Germinal center (tissue), 1 donor: Measurements from ENCODE around the gene CAST.

Source experiments
- DNase-seq: peaks from one replicate; pipeline ENCODE4 v3.0.0; 2012; ENCODE audit warnings: mixed read lengths, low spot score

Gene CAST

DNA sequence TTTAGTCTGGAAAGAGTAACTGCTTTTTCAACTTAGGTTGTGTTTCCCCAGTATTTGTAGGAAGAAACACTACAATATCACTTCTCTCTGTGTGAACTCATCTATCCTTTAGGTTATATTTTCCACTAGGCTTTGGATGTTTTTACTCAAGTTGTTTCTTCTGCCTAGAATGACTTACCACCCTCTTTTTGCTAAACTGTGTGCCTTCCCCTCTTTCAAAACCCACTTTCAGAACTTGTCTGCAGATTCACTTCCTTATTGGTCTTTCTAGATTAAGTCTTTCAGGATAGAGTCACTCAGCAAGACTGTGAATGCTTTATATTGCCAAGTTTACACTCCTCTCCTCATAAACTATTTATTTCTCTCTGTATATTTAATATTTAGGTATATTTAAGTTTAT, 14.2 kb upstream of the CAST start:
- no peak for DNase-seq

DNA sequence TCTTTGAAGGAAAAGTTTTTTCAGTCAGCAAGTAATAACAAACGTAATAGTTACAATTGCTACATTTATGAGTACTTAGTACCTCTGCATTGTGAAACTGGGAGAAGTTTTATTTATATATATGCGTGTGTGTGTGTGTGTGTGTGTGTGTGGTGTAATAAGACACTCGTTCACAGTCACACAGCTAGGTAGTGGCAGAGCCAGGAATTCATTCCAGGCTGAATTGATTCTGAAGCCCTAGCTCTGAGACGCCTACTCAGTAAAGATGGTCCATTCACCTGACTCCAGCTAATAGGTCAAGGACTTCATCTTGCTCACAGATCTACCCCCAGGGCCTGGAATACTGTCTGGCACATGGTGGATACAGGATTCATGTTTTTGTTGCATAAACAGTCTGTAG, 13.6 kb upstream of the CAST start:
- DNase-seq, result no peak

DNA sequence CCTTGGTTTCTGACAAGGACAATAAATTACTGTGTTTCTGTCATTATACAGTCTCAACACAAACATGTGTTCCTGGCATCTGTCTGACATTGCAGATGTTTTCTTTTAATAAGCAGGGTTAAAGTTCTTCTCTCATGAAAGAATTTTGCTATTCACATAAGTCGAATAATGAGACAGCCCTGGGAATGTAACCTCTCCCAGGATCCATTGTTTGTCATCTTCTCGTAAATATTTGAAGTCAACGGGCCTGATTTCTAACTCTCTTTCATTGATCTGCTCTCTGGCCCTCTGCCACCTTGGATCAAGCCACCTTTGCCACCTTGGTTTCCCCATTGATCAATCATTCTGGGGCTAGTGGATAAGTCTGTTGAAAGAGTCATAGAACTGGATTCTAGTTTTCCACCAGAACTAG, 12.9 kb upstream of the CAST start:
- DNase-seq, result no peak

DNA sequence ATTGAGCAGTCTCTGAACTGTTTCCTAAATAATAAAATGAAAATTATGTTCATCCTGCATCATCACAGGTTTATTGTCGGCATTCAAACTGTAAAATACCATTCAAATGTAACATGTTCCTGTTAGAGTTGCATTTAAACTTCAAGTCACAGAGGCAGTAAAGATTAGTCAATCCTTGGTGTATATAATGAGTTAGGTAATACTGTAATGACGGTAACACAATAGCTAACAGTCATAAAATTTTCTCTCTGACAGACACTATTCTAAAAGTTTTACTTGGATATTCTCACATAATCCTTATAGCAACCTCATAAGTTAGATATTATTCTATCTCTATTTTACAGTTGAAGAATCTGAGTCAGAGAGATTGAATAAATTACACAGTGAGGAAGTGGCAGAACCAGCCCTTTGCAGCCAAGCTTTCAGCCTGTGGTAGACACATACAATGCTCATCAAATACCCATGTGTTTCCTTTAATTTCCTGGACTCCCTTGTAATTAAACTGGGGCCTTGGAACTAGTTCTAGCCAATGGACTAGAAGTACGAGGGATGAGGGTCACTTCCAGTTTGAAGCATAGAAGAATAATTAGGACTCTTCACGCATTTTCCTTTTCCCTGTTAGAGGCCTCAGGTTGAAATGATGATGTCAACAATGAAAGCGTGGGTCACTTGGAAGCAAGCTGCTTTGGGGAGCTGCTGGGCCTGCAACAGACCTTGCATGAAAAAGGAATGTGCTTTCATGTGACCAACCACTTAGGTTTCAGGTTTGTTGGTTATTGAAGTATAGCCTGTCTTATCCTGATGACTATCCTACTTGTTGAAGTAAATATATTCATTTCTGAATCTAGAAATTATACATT, 12.3 kb upstream of the CAST start:
- DNase-seq, result no peak

DNA sequence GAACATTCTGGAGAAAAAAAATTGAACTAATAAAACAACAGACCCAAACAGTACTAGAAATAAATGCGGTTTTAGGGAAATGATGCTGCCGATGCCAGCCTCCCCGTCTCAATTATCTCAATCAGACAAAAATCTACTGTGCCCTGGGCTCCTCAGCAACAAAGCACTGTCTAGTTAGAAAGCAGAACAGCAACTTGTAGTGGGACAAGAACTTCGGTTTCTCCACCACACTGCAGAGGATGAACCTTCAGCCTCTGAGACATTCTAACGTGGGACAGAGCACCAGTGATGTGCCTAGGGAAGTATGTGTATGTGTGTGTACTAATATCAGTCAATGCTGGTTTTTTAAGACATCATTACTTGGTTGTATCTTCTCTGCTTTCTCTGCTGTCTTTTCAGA, 11.1 kb upstream of the CAST start:
- no peak for DNase-seq

DNA sequence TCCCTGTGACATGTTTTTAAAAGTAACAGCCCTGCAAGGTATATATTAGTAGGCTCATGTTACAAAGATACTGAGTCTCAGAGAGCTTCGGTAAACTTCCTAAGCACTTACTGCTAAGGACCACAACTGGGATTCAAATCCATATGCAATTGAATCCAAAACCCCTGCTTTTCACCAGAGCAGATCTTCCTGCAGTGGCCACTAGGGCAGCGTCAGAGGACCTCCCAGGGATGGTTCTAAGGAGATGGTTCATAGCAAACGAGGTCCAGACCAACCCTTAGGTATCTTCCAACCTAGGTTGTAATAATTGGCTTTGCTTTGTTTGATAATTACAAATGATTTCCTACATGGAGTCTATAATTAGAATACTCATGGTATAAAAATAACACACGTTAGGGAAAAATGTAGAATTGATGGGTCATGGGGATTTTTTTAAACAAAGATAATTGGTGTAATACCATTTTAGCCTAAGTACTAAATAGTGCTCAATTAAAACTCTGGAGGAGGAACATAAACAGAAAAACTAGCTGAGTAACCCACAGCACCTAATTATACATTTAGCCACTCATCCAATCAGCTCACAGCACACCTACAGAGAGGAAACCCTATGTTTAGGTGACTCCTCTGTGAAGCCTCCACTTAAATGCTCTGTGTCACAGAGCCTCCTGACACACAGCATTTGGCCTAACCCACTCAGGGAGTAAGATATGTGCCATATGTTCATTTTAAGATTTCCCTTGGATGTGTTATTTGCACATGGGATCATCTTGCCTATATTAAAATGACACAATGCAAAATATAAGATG, 10.0 kb upstream of the CAST start:
- DNase-seq, result peak; percentile 6

DNA sequence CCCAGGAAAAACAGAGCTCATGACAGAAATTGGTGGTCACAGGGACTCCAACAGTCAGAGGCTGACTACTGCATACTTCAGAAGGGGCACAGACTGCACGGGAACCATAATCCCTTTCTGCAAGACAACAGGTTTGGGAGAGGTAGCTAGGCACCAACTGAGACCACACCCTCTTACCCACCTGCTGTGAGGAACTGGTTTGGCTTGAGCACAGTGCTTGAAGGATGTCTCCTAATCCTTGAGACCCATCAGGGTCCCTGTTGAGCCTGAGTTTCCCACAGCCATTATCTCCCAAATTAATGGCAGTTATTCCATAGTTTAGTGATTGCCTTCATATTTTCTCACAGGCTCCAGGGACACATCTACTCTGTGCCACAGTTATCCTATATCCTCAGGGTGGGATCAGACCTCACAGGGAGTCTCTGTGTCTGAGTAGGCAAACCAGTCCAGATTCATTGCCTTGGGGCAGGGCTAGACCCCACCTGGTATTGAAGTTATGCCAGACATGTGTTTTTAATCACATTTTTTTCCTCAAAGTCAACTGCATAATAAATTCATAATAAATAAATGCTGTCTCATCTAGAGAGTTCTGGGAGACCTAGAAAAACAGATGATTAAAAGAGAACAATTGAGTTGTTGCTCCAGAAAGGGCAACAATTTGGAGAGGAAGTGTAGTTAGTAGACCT, 9.3 kb upstream of the CAST start:
- no peak for DNase-seq

DNA sequence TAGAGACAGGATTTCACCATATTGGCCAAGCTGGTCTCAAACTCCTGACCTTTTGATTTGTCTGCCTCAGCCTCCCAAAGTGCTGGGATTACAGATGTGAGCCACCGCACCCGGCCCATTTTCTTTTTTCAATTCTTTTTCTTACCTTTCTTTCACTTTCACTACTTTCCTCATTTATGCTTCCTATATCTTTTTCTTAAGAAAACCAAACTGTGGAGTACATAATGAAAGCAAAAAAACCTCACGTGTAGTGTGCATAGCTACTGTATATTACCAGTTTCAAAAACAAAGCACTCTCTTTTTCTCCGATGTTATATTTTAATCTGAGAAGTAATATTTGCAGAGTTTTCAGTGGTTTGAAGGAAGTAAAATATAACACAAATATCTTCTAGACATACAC, 8.0 kb upstream of the CAST start:
- DNase-seq, result no peak

DNA sequence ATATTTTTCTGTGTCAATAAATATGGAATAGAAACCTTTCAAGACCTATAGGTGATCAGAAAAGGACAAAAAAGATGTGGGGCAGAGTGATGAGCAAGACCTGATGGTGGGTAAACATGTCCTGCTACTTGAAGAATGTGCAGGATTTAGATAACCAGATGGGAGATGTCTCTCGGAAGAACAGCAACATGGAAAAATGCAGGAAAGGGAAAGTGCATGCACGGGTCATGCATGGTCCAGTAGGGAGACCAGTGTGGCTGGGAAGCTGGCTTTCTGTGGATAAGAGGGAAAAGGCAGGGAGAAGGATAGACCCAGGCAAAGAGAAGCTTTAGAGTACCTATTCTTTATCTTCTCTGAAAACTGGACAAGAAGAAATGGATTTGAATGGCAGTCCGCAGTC, 7.1 kb upstream of the CAST start:
- DNase-seq, result no peak

DNA sequence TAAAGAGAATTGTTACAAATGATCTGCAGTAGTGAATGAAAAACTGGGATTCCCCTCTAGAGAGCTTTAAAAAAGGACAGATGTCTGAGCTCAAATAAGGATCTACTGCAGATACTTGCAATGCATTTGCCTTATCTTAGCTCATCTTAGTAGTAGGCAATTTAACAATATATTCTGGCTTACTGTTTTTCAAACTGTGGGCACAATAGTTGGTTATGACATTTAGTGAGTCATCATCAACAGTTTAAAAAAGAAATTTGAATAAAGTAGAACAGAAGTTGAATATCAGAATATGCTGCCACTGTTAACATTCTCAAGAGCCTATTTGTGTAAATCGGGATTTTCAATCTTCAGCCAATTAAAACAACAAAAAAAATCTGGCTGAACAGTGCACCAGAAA, 6.7 kb upstream of the CAST start:
- no peak for DNase-seq

DNA sequence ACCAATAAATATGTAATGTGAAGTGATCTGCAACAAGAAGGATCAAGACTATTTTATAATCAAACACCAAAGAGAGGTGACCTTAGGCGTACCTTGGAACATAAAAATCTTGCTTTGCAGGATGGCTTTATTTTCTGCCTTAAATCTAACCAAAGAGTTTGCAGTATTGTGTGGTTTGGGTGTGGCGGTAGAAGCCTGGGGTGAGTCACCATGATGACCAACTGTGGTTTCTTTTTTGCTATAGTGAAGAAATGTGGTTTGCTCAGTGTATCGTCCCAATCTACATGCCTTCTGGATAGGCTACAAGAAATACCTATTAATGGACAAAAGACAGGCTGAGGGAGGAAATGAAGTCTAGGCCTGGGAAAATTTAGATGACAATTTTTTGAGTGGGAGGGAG, 5.1 kb upstream of the CAST start:
- DNase-seq, result no peak

DNA sequence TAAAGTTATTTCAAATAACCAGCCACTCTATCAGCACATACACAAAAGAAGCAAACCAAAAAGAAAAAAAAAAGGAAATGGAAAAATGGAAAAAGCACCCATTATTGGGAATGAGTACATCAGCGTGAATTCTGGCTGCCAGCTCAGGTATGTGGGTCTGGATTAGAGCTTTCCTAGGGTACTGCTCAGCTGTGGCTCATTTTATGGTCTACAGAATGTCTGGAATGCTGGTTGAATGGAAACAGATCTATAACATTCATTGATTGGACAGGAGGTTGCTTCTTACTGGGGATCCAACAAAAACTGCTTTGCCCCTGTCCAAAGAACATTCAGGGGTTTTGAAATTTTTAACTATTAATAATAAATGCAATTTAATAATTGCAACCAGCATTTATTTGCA, 3.9 kb upstream of the CAST start:
- DNase-seq, result no peak

DNA sequence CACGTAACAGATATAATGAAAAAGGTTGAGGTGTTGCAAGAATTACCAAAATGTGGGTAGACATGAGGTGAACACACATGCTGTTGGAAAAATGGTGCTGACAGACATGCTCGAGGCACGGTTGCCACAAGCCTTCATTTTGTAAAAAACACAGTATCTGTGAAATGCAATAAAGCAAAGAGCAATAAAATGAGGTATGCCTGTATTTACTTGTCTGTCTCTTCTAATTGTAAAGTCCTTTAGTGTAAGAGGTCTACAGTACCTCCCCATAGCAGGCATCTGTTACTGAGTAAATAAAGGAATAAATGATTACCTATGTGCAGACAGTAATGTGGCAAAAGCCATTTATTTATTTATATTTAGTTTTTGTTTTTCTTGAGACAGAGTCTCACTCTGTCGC, 3.0 kb upstream of the CAST start:
- DNase-seq, result no peak

DNA sequence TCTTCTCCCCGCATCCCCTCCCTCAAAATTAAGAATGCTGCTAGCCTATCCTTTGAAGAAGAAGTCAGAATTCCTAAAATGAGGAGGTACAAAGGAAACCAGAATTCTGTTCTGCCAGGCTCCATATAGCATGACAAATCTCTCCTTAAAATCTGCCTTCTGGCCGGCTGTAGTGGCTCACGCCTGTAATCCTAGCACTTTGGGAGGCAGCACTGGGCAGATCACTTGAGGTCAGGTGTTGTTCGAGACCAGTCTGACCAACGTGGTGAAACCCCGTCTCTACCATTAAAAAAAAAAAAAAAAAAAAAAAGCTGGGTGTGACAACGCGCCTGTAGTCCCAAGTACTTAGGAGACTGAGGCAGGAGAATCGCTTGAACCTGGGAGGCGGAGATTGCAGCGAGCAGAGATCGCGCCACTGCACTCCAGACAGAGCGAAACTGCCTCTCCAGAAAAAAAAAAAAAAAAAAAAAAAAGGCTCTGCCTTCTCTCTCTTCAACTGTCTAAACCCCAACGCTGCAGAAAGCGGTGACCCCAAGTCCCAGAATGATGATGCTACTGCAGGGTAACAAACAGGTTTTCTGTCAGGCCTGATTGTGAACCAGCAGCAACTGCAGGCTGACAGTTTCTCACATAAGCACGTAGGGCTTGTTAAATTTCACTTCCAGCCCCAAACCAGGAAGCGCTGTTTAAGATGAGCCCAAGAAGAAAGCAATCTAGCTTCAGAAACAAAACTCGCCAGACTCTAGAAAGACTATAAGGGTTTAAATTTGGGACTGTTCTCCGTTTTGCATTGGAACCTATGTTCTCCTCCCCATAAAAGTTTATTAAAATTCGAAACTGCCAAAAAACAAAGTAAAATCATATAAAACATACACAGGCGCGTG, 963 bp upstream of the CAST start:
- DNase-seq, result peak; percentile 58

DNA sequence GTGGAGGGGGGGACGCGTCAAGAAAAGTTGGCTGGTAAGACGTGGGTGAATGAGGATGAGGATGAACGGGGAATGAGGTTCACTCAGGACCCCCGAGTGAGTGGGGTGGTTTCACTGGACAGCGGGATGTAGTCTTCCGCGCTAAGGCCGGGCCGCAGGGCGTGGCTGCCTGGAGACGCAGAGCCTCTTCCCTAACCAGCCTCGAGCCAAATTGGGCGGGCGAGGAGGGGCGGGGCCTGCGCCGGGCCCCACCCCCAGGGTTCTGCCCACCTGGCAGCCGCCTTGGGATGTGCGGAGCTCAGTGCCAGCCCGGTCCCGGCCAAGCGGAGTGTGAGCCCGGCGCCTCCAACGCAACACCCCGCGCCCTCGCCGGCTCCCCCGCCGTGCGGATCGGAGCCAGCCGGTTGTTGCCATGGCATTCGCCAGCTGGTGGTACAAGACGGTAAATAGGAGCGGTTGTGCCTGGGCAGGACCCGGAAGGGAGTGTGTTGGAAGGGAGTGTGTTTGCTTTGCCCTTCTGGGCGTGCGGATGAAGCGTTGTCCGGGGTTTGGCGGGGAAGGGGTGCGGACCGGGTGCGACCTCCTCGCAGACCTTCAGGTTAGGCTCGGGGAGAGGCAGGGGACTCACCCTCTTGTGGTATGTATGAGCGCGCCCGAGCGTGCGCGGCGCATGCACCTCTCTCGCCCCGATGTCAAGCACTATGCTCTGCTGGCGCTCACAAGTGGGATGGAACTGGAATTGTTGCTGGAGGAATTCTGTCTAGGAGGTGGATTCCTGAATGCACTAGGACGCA, 746 bp downstream of the CAST start:
- DNase-seq, result peak; percentile 95

DNA sequence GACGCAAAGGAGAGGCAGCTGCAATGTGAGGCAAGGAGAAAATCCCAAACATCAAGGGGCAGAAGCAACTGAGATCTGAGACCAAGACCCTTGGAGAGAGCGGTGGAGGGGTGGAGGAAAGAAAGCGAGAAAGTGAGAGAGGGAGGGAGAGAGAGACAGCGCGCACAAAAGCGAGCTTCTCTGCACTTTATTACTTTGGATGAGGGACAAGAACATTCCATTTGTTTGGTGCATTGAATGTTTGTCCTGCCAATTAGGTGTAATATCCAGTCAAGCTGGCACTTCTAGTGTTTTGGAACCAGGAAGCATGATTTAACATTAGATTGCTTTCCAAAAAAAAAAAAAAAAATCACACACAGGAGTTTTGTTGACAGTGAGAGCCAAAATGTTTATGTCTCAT, 1.4 kb downstream of the CAST start:
- no peak for DNase-seq

DNA sequence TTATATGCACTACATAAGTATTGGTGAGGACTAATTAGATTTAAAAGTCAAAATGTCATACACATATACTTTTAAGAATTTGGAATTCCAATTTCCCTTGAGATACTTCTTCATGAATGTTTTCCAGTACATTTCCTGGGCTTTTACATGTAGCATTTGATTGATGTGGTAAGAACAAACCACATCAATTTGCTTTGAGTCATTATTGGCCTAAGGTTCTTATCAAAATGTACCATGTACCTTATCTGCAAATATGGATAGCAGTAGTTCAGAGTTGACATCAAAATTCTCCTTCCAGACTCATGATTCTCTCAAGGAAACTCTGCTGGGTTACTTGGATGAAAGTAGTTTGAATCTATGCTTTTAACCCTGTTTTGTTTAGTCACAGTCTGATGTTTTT, 2.5 kb downstream of the CAST start:
- no peak for DNase-seq

DNA sequence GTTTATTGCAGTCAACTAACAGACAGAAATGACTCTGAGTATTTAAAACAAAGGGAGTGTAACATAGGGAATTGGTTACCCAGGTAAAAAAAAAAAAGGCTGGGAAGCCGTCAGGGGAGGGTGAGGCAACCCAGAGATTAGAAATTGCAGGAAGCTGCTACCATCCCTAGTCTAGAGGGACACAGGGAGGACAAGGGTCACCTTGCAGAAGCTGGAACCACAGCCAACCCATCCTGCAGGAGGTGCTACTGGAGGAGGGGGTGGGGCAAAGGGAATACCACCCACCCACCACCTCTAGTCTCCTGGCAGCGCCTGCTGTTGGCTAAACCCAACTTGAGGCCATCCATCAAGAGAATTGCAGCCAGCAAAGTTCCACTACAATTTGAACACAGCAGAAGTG, 6.5 kb downstream of the CAST start:
- no peak for DNase-seq

DNA sequence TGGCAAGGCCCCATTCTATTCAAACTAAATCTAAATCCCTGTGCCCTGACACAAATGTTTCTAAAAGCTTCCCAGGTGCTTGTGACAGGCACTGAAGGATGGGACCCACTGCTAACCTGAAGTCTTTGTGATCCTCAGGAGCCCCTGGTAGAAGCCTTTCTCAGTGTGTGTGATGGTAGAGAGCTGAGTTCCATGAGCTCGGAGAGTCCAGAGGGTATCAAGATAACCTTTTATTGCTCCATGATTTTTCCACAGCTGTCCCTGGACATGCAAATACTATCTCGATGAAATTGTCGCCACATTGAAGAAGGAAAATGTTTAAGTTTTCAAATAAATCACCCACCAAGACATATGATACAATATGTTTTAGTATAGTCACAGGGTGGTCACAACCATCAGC, 7.7 kb downstream of the CAST start:
- DNase-seq, result no peak

DNA sequence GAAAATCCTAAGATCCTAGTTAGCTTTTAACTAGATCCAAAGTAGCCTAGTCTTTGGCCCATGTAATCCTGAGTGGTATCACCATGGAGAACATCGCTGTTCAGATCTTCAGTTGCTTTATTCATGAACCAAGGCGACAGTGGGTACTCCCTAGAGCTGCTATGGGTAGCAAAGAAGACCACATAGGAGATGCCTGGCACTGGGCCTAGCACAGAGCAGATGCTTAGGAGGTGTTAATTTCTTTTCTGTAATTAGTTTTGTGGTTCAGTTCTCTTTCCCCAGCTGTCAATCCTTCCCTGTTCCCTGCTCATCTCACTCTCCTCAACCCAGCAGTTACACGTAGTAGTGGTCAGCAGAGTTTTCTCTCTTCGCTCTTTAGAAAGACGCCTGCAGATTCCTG, 9.3 kb downstream of the CAST start:
- DNase-seq, result no peak

DNA sequence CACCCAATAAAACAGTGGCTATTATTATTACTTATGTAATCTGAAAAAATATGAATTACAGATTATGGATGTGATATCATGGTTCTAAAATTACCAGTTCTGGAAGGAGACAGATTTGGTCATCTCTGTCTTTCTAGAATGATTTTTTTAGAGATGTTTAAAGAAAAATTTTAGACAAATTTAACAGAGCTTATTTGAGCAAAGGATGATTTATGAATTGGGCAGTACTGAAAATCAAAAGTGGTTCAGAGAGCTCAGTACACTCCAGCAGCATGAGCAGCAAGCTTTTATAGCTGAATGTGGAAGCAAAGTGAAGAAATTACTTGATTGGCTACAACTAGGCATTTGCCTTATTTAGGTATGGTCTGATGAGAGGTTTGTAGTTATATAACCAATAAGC, 11.0 kb downstream of the CAST start:
- no peak for DNase-seq
